Measurements from ENCODE around the gene DNPEP.
"Not testable (repeated sequence)": the region's sequence is repeated elsewhere in the genome, so short reads cannot be mapped to it uniquely, and the experiment has no call there.

The DNPEP gene

DNA sequence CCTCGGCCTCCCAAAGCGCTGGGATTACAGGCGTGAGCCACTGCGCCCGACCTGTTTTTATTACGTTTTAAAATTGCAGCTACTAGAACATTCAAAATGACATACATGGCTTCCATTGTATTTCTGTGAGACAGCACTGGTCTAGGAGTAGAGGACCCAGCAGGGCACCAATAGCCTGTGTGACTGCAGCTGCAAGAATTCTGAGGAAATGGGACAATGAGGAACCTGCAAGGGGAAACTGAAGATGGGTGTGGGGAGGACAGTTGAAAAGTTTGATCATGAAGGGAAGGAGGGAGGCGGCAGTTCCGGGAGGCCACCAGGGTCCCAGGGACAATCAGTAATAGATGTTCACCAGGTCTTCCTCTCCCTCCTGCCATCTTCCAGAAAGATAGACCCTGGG is 13.9 kb upstream of the DNPEP start:
- DNase-seq (ENCODE audit: low read depth in 2 of 2) = no peak

DNA sequence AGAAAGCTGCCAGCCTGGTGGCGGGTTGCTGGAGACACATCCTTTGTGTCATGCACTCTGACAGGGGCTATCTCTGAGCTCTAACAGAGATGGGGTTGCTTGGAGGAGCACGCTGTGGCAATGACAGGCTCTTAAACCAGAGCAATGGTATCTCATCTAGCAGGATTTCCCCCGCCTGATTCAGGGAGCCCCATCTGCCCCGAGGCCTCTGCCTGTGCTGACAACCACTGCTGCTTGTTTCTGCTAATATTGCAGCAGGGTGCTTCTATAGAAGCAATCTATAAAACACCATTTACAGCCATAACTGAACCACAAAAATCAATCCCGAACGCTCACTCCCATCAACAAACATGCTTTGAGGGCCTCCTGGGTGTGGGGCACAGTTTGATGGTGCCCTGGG is 12.8 kb upstream of the DNPEP start:
- no peak for DNase-seq (ENCODE audit: low read depth in 2 of 2)

DNA sequence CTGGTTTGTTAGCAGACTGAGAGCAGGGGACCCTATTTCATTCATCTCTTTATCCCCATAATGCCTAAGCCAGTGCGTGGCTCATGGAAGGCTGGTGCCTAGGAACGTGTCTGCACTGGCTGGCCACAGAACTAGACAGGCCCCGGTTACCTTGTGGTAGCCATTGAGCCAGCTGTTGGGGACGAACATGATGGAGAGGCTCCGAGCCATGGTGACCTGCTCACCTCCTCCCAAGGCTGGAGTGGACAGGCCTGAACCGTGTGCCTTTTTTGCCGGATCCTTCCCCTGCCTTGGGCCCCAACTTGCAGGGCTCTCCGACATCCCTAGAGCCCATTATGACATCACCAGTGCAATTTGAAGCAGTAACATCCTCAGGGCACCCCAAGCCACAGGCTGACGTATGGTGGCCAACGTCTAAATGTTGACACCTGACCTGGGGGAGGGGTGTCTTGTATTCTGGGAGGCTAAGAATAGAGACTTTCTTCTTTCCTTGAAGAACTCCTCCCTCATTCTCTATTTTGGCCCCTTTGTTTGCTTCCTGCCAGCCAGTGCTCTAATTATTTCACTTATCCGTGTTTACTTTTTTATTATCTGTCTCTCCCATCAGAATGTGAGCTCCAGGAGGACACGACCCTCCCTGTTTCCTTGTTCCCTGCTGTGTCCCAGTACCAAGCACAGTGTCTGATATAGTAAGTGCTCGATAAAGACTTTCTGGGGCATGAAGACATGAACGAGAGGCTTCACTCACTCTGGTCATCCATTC is 12.2 kb upstream of the DNPEP start:
- no peak for DNase-seq (ENCODE audit: low read depth in 2 of 2)

DNA sequence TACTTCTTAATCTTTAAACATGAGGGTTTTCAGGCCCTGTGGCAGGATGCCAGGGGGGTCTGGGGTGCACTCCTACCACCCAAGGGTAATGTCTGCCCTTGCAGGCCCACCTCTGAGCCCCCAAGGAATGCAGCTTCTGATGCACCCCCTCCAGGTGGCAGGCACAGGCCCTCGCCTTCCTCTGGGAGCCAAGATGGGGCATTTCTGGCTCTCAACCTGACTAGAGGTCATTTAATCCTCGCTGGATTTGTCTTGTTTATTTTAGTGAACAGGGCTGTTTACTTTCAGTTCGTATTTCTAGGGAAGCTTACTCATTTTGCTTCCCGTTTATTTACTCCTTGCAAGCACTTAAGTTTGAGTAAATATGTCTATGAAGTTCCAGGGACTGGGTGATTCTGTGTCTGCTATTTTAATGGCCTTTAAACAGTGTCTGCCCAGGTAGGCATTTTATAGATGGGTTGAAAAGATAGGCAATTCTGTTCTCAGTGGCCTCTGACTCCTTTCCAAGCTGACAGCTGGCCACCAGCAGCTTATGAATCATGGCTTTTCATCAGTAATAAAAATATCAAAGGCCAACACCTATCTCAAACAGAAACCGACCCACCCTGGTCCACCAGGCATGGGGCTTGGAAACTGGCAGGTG is 11.1 kb upstream of the DNPEP start:
- DNase-seq (ENCODE audit: low read depth in 2 of 2) = no peak

DNA sequence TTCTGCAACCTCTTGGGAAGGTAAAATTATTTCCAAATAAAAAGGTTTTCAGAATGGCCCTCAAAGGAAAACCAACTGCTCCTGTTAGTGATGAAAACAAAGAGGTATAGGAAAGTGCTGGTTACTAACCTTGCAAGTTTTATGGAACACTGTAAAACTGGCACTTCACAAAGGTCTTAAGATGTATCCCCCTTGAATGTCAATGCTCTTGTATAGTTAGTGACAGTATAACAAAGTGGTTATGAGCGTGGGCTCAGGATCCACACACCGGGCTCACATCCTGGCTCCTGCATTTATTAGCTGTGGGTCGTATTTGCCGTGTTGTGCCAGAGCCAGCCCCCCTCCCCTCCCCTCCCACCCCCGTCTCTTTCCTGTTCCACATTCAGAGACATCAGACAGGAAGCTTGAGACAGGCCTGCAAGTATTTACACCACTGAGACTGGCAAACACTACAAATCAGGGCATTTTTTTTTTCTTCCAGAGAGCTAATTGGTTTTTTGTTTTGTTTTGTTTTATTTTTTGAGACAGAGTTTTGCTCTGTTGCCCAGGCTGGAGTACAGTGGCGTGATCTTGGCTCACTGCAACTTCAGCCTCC is 9.2 kb upstream of the DNPEP start:
- DNase-seq (ENCODE audit: low read depth in 2 of 2) = no peak

DNA sequence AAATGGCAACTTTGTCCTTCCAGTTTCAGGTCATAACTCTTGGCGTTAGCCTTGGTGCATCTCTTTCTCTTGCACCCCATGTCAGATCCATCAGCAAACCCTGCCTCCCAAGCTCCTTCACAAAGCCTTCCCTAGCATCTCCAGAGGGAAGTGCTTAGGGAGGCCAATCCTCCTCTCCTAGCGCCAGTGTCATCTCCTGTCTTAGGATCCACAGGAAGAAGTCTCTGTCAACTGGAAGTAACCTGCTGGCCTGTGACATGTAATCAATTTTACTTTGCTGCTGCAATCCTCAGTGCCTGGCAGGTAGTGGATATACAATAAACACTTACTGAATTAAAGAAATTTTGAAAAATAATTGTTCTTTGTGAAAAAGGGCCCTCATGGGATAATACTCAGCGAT is 7.9 kb upstream of the DNPEP start:
- DNase-seq (ENCODE audit: low read depth in 2 of 2) = no peak

DNA sequence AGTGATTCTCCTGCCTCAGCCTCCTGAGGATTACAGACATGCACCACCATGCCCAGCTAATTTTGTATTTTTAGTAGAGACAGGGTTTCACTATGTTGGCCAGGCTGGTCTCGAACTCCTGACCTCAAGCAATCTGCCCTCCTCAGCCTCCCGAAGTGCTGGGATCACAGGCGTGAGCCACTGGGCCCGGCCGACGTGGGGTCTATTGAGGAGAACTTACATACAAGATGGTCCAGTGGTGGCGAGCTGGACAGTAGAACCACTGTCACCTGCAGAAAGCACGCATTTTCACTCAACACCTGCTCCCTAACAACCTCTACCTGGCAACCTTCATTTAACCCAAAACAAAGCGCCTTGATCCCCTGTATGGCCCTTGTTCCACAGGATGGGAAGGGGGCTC is 7.3 kb upstream of the DNPEP start:
- DNase-seq (ENCODE audit: low read depth in 2 of 2) = not testable (repeated sequence)

DNA sequence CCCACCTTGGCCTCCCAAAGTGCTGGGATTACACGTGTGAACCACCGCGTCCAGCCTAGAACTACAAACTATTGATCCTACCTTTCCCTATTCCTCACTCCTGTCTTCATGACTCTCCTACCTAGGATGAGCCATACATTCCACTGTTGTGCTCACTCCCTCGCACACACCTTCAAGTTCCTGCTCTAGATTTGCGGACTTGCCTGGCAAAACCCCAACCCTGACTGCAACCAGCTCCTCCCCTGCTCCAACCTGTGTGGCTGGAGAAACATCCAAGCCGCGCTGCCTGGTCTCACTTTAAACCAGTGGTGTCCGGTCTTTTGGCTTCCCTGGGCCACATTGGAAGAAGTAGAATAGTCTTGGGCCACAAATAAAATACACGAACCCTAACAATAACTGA is 5.0 kb upstream of the DNPEP start:
- no peak for DNase-seq (ENCODE audit: low read depth in 2 of 2)

DNA sequence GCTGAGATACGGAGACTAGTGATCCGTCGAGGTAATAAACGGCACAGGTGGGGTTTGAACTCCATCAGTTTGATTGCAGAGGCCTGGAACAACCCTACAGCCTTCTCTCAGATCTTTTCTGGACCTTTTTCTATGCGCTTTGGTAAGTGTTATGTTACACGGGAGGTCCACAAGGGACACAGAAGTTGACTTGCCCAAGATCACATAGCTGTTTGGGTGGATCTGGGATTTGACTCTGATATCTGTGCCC is 1.1 kb upstream of the DNPEP start:
- DNase-seq (ENCODE audit: low read depth in 2 of 2) = no peak

DNA sequence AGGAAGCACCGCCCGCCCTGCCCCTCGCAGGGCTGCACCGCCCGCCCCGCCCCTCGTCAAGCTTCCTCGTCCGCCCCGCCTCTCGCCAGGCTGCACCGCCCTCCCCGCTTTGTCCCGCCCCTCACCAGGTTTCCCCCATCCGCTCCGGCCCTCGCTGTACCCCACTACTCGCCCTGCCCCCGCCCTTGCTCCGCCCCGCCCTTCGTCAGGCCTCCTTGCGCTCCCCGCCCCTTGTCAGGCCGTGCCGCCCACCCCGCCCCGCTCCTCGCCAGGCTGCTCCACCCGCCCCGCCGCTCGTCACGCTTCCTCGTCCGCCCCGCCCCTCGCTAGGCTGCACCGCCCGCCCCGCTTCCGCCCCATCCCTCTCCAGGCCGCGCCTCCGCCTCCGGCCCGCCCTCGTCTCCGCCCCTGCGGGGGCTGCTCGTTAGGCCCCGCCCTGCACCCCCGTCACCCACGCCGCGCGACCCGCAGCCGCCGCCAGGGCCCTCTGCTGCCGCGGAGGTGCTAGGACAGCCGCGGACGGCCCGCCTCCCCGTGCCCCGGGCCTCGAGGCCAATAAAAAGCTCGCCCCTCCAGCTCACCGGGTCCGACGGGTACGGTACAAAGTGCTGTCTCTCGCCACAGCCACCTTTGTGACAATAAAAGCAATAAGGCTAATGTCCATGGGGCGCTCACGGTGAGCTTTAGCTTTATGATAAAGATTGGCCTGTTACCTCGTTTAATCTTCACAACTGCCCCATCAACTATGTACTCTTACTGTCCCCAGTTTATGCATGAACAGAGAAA is 602 bp upstream of the DNPEP start:
- DNase-seq (ENCODE audit: low read depth in 2 of 2) = peak; percentile 98 to 99

DNA sequence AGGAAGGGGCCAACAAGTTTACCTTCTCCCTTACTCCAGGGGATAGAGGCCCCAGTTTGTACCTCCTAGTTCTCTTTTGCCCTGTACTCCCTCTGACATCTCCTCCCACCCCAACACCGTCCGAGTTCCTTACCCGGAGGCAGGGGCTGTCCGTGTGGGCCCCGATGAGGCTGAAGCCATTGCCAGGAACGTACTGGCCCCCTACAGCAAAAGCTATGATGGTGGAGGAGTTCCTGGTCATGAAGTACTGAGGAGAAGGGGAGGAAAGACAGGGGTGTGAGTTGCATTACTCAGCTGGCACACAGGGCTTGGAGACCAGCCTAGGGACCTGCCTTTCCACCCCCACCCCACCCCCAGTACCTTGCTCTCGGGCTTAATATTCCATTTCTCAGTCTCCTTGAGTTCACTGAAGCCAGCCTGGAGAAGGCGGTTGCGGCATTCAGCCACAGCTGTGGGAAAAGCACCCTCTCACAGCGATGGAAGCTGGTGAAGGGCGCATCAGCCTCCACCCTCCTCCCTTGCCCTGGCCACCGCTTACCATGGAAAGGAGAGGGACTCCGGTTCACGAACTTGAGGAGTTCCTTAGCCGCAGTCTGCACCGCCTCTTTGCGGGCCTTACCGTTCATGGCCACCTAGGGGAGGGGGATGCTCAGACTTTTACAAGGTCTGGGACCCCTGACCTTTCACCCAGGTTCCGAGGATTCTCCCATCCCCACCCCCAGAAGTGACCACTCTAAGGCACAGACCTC is 1.0 kb downstream of the DNPEP start:
- no peak for DNase-seq (ENCODE audit: low read depth in 2 of 2)

DNA sequence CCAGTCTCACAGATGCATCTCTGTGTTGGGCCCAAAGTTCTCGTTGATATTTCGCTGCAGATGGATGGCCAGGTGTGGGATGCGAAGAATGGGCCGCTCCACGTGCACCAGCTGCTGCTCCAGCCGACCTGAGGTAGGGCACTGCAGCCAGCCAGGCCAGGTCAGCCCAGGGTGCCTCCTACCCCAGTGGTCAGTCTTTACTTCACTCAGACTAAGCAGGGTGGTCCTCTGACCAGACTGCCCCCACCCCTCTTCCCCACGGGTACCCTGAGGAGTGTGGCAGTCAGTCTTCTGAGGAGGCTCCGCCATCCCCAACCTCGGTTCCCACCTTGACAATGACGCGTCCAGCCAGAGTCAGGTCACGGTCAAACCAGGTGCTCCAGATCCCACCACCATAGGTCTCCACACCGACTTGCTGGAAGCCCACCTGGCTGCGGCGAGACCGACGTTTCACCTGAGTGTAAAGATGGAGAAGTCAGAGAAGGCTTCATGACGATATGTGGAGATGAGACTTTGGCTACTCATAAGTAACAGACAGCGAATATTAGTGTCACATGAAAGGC is 1.7 kb downstream of the DNPEP start:
- no peak for DNase-seq (ENCODE audit: low read depth in 2 of 2)

DNA sequence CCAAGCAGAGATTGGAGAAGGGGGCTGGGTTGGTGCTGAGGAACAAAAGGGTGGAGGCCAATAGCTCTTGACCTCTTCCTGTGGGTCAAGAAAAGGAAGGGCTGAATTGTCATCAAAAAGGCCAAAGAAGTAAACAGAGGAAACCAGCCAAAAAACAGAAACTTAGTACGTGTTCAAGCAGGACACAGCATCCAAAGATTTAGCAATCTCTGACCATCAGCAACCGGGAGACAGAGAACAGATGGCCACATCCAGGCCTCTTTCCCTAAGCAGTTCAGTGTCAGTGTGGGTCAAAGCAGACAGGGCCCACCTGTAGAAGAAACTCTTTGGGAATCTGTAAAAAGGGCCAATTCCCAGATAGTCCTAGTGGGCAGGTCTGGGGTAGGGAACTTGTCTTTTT is 2.9 kb downstream of the DNPEP start:
- no peak for DNase-seq (ENCODE audit: low read depth in 2 of 2)

DNA sequence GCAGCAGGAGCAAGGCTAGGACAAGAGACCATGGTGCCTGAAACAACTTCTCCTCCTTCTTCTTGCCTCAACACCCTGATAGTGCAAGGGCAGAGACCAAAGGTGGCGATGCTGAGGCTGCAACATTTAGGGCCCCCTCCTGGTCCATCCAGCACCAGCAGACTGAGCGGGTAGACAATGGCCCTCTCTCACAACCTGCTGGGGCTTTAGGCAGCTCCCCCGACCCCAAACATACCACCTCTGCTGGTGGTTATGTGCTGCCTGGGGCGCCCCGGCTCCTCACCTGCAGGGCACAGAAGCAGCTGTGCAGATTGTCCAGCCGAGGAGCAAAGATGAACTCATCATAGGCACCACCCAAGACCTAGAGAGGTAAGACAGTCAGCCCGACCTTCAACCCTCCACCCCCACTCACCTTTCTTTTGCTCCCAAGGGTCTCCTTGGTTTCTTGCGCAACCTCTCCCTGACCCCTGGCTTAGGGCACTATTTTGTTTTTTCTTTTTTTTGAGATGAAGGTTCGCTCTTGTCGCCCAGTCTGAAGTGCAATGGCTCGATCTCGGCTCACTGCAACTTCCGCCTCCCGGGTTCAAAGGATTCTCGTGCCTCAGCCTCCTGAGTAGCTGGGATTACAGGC is 3.5 kb downstream of the DNPEP start:
- DNase-seq (ENCODE audit: low read depth in 2 of 2) = no peak

DNA sequence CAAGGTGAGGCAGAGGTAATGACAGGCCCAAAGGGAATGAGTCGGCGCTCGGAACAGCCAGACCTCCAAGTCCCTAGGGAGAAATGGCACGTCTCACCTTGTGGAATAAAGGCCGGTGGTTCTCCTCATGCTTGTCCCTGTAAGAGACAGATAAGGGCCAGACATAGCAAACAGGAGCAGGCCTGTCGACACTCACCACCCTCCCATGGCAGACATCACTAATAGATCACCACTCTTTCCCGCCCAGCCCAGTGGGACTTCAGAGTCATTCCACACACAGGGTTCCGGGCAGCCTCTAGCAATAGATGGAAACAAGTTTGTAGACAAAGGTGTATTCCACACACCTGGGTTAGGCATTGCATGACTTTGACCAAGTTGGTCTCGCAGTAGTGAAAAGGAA is 6.3 kb downstream of the DNPEP start:
- DNase-seq (ENCODE audit: low read depth in 2 of 2) = no peak

DNA sequence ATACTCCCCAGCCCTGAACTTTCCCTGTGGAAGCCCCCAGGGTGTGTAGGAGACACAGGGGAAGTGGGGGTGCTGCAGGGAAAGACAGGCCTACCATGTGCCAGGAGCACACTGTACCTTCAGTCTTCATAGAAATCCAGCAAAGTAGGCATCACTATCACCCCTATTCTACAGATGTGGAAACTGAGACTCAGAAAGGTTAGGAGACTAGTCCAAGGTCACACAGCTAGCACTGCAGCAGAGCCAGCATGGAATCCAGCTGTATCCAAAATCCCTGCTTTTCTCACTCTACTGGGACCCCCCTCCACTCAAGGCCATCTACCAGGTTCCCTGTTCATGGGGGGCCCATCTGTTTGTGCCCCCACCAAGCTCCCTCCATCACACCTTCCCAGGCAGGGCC is 6.8 kb downstream of the DNPEP start:
- no peak for DNase-seq (ENCODE audit: low read depth in 2 of 2)

DNA sequence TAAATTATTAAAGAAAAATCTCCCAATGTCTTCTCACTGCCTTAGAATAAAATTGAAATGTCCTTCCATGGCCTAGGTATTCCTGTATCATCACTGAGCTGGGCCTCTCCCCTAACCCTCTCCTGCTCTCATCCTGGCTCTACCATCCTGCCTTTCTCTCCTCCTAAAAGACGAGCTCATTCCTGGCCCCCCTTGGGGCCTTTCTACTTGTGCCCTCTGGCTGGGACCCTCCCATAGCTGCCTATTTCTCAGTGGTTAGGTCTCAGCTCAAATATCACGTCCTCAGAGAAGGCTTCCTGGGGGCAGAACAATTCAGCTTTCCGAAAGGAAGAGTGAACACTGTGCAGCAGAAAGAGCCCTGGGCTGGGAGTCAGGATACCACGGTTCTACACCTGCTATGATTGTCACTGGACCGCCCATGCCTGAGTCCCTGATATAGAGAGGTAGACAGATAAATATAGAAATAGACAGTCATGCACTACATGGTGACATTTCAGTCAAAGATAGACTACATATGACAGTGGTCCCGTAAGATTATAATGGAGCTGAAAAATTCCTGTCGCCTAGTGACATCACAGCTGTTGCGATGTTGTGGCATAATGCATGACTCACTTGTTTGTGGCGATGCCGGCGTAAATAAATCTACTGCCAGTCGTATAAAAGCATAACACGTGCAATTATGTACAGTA is 9.4 kb downstream of the DNPEP start:
- no peak for DNase-seq (ENCODE audit: low read depth in 2 of 2)

DNA sequence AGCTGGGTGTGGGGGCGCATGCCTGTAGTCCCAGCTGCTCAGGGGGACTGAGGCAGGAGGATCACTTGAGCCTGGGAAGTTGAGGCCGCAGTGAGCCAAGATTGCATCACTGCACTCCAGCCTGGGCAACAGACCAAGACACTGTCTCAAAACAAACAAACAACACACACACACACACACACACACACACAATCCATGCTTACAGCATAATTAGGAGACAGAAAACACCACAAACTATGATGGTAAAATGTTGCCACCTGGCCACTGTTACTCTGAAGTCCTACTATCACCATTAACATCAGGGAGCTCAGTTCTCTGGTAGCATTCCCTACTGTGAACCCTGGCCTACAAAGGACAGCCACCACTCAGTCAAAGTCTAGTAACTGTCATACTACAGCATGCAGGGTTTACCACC is 18.3 kb downstream of the DNPEP start:
- DNase-seq (ENCODE audit: low read depth in 2 of 2) = no peak

DNA sequence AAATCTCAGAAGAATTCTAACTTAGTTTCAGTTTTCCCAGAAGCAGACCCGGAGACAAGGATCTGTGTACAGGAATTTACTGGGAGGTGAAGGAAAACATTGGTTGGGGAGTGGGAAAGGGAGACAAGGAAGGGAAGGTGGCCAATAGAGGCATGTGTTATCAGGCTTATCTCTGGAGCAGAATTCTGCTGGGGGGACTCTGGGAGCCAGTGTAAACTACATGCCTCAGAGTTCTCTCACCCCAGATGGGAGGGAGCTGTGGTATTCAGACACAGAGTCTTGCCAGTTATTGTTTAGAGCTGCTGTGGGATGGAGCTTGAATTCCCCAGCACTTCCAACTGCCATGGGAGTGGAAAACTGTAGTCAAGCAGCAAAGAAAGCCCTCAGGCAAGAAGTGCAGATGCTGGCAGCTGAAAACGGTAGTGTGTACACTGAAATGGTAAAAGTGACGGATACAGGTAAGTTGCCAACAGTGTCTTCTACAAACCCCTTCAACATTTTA is 19.0 kb downstream of the DNPEP start:
- no peak for DNase-seq (ENCODE audit: low read depth in 2 of 2)

DNA sequence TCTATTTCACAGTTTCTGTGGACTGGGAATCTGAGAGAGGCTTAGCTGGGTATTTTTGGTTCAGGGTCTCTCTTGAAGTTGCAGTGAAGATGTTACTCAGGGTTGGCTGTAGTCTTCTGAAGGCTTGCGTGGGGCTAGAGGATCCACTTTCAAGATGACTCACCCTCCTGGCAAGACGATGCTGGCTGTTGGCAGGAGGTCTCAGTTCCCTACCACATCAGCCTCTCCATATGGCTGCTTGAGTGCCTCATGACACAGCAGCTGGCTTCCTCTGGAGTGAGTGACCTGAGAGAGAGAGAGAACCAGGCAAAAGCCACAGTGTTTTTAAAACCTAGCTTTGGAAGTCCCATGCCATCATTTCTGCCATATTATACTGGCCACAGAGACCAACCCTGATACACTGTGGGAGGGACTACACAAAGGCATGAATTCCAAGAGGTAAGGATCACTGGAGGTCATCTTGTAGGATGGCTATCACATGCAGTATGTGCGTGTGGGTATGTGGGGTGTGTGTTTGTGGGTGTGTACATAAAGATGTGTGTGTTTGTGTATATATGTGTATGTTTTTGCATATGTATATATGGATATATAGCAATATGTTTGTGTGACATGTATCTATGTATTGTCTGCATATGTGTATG is 25.1 kb downstream of the DNPEP start:
- no peak for DNase-seq (ENCODE audit: low read depth in 2 of 2)
